Stimulated activated CD8-positive, alpha-beta memory T cell treated with anti-CD3 and anti-CD28 coated beads, Interleukin-4, amount 100 ng/mL, for 48 hours (primary cell): Measurements from ENCODE around the gene CEP112.
"Not testable (repeated sequence)": the region's sequence is repeated elsewhere in the genome, so short reads cannot be mapped to it uniquely, and the experiment has no call there.

ENCODE experiments used
- DNase-seq: peaks from one replicate; pipeline ENCODE4 v3.0.0-alpha.2; 2020

The CEP112 gene

DNA sequence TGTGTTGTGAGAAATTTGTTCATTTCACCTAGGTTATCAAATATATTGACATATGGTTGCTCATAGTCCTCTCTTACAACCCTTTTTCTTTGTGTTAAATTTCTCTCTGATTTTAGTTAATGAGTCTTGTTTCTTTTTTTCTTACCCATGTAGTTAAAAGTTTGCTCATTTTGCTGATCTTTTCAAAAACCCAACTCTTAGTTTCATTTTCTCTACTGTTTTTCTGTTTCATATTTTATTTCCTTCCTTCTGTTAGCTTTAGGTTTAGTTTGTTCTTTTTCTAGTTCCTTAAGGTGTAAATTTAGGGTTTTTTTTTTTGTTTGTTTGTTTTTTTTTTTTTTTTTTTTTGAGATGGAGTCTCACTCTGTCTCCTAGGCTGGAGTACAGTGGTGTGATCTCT, 42.4 kb downstream of the CEP112 start:
- DNase-seq, result no peak

DNA sequence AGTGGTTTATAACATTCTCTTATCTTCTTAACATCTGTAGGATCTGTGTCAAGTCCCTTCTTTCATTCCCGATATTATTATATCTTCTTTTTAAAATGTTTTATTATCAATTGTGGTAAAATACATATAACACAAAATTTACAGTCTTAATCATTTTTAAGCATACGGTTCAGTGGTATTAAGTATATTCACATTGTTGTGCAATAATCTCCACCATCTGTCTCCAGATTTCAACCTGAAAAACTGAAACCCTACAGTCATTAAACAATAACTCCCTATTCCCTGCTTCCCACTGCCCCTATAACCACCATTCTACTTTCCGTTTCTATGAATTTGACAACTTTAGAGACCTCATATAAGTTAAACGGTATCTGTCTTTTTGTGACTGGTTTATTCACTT, 45.5 kb downstream of the CEP112 start:
- DNase-seq, result no peak

DNA sequence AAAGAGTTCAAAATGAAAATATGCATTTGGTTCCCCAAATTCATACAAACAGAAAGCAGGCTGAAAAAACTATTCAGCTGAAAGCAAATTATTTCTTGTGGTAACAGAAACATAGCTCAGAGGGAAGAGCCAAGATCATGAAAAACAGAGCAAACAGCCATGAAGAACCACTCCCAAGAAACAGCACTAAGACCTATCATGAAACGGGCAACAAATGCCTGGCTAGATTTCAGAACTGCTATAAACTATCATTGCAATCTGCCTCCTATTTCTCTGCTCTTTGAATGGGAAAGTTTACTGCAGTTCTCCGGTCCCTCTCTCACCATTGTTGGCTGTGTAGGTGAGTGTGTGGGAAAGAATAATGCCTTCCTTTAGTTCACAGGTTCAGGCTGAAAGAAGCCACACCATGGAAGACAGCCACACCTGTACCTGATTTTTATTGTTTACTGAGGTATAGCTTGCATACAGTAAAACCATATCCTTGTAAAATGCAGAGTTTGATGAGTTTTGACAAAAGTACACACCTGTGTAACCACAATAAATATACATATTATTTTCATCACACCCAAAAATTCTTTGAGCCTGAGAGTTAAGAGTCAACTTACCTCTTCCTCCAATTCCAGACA, 48.2 kb downstream of the CEP112 start:
- DNase-seq, result no peak

DNA sequence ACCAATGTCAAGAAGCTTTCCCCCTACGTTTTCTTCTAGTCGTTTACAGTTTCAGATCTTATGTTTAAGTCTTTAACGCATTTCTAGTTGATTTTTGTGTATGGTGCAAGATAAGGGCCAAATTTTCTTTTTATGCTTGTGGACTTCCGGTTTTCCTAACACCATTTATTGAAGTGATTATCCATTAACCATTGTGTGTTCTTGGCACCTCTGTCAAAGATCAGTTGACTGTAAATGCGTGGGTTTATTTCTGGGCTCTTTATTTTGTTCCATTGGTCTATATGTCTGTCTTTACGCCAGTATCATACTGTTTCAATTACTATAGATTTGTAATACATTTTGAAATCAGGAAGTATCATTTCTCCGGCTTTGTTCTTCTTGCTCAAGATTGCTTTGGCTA, 49.5 kb downstream of the CEP112 start:
- no peak for DNase-seq

DNA sequence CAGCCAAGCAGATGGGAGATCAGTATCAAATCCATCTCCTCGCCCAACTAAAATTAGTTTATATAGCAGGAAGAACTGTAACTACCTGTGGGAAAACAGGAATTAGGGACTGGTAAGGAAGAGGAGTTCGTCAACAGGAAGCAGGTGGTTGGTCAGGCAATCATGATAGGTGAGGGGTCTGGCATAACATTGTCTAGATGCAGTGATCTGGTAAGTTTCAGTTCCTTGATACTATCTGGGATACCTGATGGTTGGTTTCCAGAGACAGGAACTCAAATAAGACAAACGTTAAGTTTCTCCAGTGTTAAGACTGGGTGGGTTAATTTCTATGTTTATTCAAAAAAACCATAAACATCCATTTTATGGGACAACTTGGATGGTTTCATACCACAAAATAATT, 53.8 kb downstream of the CEP112 start:
- no peak for DNase-seq

DNA sequence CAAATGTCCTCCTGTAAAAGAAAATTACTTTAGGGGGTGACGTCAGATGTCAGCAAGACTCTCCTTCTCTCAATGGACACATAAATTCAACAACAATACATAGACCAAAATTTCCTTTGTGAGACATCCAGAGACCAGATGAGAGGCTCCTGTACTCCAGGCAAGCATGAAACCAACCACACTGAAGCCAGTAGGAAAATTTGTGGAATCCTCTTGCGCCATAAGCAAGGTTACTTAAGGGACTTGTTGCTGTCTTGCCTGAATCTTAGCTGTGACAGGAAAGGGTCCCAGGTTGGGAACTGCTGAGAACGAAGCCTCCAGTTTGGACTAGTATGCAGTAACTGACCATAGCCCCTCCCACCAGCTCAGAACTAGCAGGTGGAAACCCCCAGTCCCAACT, 56.0 kb downstream of the CEP112 start:
- DNase-seq, result no peak

DNA sequence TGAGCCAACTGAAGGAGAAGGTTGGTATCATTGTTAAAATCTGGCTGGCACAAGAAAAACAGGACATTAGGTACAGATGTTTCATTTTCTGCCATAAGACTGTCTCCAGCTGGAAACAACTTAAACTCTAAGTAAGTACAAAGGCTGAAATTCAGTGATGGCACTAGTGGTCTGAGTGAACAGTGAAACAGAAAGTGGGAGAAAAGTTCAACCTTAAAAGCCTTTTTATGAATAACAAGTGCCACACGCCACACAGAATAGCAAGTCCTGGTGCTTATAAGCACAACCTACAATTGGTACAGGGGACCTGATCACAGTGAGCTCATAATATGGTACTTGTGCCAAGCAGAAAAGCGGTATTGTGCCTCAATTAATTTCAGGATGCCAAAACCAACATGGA, 56.7 kb downstream of the CEP112 start:
- no peak for DNase-seq

DNA sequence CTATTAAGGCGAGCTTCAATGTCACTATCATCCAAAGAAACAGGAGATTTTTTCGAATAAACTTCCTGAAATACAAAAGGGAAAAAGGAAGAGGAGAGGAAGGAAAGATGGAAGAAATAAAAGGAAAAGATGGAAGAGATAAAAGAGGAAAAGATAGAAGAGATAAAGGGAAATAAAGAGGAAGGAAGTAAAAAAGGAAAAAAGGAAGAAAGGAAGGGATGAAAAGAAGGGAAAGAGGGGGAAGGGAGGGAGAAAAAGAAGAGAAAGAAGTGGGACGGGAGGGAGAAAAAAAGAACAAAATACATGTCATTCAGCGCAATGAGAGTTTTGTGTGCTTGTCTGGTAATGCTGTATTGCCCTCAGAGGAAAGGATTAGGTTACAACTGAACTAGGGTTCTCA, 62.2 kb downstream of the CEP112 start:
- no peak for DNase-seq

DNA sequence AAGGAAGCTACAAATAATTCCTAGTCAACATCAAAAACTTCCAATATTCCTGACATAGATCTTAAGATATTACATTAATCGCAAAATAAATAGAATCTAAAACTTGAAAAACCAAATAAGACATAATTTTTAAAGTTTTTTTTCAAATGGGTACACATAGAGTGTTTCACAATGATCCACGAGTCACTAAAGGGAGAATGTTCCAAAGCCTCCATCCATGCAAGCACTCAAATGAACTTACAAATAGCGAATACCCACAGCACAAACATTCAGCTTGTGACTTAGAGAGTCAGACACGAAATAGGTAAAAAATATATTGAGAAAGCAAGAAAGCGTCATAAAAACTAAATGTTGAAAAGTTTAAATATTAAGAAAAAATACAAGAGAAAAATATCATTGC, 65.7 kb downstream of the CEP112 start:
- DNase-seq, result no peak

DNA sequence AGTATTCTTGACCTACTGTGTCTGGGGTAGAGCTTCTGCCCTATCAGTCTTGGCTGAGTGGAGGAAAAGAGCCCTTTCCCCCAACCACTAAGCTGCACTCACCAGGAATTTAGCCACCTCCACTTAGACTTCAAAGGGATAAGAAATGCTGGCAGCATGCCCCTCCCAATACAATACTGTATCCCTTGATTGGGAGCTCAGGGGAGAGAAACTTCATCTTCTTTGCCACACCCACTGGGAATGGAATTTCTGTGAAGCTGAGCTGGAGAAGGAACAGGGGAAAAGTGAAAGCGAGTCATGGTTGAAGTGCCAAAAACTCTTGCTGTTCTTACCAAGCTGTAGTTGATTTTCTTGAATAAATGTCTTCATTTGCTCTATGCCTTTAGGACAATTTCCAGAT, 68.8 kb downstream of the CEP112 start:
- no peak for DNase-seq

DNA sequence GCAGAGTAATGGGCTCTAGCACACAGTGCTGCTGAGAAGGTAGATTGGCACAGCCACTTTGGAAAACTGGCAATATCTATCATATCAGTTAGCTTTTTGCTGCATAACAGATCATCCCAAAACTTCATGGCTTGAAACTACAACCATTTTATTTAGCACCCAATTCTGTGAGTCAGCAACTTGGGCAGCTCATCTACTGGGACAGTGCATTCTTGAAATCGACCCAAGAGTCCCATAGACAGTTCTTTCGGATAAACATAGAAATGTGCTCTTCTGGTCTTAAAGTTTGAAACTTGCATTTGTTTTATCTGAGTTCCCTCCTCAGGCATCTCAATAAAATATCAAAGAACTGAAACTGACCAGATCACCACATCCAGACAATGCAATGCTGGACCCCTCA, 76.7 kb downstream of the CEP112 start:
- no peak for DNase-seq

DNA sequence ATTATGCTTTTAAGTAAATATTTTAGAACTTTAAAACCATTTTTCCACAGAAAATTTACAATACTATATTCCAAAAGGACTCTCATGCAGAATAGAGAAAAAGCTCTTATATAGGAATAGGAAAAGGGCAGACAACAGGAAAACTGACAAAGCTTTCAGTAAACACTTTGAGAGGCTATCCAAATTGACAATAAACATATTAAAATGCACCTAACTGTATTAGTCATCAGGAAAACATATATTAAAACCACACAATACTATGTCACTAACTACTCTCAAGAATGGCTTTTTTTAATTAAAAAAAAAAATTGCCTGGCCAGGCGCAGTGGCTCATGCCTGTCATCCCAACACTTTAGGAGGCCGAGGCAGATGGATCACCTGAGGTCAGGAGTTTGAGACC, 77.3 kb downstream of the CEP112 start:
- DNase-seq, result no peak

DNA sequence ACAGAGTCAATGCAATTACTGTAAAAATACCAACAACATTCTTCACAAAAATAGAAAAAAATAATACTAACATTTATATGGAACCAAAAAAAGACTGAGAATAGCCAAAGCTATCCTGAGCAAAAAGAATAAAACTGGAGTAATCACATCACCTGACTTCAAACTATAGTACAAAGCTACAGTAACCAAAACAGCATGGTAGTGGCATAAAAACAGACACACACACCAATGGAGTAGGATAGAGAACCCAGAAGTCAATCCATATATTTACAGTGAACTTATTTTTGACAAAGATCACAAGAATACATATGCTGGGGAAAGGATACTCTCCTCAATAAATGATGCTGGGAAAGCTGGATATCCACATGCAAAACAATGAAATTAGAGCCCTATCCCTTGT, 84.2 kb downstream of the CEP112 start:
- no peak for DNase-seq

DNA sequence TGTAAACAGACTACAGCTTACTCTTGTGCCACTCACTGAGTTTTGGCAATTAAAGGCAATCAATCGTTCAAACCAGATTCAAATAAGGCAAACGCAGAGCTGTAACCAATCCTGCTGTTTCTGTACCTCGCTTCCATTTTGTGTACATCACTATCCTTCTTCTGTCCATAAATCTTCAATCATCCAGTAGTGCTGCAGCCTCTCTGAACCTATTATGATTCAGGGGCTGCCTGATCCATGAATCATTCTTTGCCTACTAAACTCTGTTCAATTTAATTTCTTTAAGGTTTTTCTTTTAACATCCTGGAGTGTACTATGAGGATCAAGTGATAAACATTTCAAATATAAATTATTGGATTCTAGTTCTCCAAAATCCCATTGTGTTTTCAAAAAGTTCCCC, 93.9 kb downstream of the CEP112 start:
- no peak for DNase-seq

DNA sequence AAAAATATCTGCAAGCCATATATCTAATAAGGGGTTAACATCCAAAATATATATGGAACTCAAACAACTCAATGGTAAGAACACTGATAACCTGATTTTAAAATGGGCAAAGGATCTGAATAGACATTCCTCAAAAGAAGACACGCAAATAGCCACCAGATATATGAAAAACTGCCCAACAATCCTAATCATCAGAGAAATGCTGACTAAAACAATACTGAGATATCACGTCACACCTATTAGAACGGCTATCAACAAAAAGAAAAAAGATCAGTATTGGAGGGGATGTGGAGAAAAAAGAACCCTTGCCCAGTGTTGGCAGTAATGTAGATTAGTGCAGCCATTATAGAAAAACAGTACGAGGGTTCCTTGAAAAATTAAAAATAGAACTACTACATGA, 97.2 kb downstream of the CEP112 start:
- DNase-seq, result no peak

DNA sequence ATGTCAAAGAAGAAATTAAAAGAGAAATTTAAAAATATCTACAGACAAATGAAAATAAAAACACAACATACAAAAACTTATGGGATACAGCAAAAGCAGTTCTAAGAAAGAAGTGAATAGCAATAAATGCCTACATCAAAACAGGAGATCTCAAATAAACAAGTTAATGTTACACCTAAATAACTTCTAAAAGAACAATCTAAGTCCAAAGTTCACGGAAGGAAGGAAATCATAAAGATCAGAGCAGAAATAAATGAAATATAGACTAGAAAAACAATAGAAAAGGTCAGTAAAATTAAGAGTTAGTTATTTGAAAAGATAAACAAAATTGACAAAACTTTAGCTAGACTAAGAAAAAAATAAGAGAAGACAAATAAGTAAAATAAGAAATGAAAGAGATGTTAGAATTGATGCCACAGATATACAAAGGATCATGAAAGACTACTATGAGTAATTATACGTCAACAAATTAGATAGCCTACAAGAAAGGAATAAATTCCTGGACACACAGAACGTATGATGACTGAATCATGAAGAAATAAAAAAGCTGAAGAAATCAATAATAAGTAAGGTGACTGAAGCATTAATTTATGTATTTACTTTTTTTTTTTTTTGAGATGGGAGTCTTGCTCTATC, 100.4 kb downstream of the CEP112 start:
- no peak for DNase-seq

DNA sequence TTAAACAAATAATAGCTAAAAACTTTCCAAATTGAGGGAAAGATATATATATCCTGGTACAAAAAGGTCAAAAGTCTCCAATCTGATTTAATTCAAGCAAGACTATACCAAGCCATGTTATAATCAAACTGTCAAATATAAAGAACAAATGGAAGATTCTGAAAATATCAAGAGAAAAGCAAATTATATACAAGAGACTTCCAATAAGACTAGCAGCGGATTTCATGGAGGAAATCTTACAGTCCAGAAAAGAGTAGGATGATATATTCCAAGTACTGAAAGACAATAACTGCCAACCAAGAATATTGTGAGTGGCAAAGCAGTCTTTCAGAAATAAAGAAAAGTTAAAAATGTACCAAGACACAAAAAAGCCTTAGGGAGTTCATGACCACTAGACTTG, 102.2 kb downstream of the CEP112 start:
- DNase-seq, result no peak

DNA sequence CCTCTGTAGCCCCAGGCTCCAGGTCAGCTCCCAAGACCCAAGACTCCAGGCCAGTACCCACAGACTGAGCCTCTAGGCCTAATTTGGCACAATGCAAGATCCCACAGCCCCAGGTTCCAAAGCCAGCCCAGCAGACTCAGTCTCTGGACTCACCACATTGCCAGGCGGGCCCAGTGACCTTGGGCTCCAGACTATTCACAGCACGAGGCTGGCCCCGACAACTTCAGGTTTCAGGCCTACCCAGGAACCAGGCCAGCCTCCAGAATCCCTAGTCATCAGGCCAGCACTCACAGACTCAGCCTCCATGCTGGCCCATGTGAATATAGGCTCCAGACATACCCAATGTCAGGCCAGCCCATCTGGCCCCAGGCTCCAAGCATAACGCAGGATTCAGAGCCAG, 103.8 kb downstream of the CEP112 start:
- no peak for DNase-seq

DNA sequence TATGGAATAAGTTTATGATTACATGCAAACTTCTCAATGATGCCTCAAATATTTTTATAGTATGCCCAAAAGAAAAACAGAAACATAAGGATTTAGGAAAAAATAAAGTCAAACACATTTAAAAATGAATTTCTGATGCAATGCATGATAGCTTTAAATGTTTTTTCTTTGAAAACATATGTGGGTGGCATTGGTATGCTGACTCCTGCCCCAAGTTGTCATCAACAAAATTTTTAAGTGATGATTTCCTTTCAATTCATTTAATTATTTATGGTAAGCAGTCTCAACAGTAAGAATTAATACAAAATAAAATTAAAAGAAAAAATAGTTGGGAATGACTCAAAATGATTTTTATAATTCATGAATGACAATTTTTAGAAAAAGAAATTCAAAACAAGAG, 104.9 kb downstream of the CEP112 start:
- no peak for DNase-seq

DNA sequence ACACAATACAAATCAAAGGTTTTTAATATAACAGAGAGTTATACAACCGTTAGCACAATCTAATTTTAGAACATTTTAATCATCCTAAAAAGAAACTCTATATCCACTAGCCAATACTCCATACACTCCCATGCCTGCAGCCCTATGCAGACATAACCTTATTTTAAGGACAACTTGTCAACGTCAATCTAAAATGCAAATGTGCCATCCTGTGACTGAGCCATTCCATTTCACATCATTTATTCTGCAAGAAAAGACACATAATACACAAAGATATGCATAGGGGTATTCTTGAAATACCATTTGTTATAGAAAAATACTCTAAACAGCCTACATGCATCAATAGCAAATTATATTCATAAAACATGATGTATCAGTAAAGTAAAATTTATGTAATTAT, 106.7 kb downstream of the CEP112 start:
- DNase-seq, result no peak

DNA sequence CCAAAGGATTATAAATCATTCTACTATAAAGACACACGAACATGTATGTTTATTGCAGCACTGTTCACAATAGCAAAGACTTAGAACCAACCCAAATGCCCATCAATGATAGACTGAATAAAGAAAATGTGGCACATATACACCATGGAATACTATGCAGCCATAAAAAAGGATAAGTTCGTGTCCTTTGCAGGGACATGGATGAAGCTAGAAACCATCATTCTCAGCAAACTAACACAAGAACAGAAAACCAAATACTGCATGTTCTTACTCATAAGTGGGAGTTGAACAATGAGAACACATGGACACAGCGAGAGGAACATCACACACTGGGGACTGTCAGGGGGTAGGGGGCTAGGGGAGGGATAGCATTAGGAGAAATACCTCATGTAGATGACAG, 111.3 kb downstream of the CEP112 start:
- not testable (repeated sequence) for DNase-seq

DNA sequence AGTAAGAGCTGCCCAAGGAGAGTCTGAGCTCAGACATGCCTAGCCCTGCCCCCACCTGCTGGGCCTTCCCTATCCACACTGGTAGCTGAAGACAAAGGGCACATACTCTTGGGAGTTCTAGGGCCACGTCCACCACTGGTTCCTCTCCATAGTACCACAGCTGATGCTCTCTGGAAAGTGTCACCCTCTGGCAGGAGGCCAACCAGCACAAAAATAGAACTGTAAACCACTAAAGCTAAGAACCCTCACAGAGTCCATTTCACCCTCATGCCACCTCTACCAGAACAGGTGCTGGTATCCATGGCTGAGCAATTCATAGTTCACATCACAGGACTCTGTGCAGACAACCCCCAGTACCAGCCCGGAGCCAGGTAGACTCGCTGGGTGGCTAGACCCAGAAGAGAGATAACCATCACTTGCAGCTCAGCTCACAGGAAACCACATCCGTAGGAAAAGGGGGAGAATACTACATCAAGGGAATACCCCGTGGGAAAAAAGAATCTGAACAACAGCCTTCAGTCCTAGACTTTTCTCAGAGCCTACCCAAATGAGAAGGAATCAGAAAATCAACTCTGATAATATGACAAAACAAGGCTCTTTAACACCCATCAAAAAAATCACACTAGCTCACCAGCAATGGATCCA, 115.3 kb downstream of the CEP112 start:
- DNase-seq, result no peak

DNA sequence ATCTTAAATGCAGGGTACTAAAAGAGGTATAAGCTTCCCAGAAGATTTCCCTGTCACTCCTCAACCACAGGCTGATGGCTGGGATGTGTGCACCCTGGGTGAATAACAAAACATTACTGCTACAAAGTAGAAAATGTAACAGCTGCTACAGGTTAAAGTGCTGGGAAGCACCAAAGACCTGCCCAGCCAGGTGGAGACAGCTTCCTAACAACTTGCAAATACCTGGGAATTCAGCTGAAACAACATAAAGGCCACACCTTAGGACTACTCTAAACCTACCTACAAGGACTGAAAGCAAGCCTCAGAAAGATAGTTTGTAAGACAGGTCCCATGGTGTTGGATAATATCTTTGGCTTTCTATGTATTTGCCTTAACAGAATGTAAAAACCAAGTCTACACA, 118.5 kb downstream of the CEP112 start:
- no peak for DNase-seq

DNA sequence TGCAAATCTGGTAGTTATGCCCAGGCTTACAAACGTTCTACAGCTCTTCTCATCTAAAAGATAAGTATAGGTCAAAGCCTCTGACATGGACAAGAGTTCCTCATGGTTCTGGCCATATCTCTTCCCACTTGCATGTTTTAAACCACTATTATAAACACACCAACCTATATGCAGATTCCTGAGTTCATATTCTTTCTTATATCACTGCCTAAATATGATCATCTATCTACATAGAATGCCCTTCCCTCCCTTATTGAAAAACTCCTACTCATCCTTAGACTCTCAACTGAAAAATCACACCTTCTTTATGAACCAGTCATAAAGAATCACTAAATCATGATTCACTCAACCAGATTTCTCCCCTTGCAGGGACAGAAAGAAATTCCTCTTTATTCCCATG, 128.2 kb downstream of the CEP112 start:
- DNase-seq, result no peak

DNA sequence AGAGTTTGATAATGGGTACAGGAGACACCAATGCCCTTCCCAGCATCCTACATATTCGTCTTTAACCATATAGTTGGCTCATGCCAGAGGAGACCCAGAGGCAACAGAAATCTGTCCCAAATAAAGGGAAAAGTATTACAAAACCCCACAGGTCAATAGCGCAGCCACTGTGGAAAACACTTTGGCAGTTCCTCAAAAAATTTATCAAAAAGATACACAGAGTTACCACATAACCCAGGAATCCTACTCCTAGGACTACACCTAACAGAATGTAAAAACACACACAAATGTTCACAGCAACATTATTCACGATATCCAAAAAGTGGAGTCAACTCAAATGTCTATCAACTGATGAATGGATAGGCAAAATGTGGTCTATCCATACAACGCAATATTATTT, 135.8 kb downstream of the CEP112 start:
- no peak for DNase-seq
